Spleen (tissue), 7 donors: ENCODE data around the gene PPP2R5C.
"Not testable (repeated sequence)": the region's sequence is repeated elsewhere in the genome, so short reads cannot be mapped to it uniquely, and the experiment has no call there.

Experiments used
- POLR2A ChIP-seq, 3 donors: fragments of 450-650 bp; IDR thresholded peaks; one replicate each; pipeline ENCODE4 v1.5.1; 2017; ENCODE audit warnings: antibody characterized with exemption in 3 of 3, mild to moderate bottlenecking in 1 of 3
- POLR2AphosphoS5 ChIP-seq, 3 donors: sonication (generic); formaldehyde crosslinking; IDR thresholded peaks; one replicate each; pipeline ENCODE4 v1.5.1; 2017; ENCODE audit warnings: antibody characterized with exemption in 3 of 3
- TF ChIP-seq, protein P1 (sequence below), 11 experiments: fragments of 200-600 bp in 7 of 11; fragments of 450-650 bp in 4 of 11; sonication (generic) in 4 of 11; IDR thresholded peaks in 8 of 11; conservative IDR thresholded peaks in 3 of 11; 1 replicate in 7 of 11; 2 replicates in 4 of 11; pipeline versions ENCODE4 v1.4.0 to v1.8.0; 2016 to 2021; ENCODE audit warnings: antibody characterized with exemption in 11 of 11, inconsistent platforms in 4 of 11, mild to moderate bottlenecking in 1 of 11
- donor health status: DM: no; HTN: no; CAD: no; lungs with moderate emphysema.
- donor health status: DM: no; HTN: no; CAD: no.
- donor health status: DM: no; HTN: no; CAD: no.

- TF ChIP-seq, protein P1, sequence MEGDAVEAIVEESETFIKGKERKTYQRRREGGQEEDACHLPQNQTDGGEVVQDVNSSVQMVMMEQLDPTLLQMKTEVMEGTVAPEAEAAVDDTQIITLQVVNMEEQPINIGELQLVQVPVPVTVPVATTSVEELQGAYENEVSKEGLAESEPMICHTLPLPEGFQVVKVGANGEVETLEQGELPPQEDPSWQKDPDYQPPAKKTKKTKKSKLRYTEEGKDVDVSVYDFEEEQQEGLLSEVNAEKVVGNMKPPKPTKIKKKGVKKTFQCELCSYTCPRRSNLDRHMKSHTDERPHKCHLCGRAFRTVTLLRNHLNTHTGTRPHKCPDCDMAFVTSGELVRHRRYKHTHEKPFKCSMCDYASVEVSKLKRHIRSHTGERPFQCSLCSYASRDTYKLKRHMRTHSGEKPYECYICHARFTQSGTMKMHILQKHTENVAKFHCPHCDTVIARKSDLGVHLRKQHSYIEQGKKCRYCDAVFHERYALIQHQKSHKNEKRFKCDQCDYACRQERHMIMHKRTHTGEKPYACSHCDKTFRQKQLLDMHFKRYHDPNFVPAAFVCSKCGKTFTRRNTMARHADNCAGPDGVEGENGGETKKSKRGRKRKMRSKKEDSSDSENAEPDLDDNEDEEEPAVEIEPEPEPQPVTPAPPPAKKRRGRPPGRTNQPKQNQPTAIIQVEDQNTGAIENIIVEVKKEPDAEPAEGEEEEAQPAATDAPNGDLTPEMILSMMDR (IDR thresholded peaks at IDR 0.05 in 8 of 11, conservative IDR thresholded peaks at IDR 0.05 in 3 of 11): not testable (repeated sequence)
- not testable (repeated sequence) for TF ChIP-seq POLR2AphosphoS5, POLR2A (IDR thresholded peaks at IDR 0.05)
These were observed 44.7 kb downstream of the PPP2R5C start for GRCh38 chr14:101806252-101806651.
